Psoas muscle (tissue), 8 donors: ENCODE data around the gene RNU6-9. TPM values are rescaled to one million over a fixed set of nuclear protein-coding genes. Genes with fewer than 3 reads are reported as not detected.

Experiments used
- ATAC-seq, 4 donors: fragments of 200-7000 bp; cut with Tn5 transposase; one replicate each; pipeline ENCODE4 v1.9.1; 2020; ENCODE audit warnings: moderate library complexity in 3 of 4, mild to moderate bottlenecking in 2 of 4
- DNase-seq, 2 donors: peaks; one replicate each; pipeline ENCODE4 v3.0.0-alpha.2; 2020
- H3K27ac ChIP-seq: fragments of 200-600 bp; one replicate; pipeline ENCODE4 v1.8.0; 2022
- H3K27me3 ChIP-seq, 3 donors: fragments of 200-600 bp in 1 of 3; one replicate each; pipeline versions ENCODE4 v1.6.1 to v1.8.0; 2013 to 2022; ENCODE audit warnings: low read length in 2 of 3, mild to moderate bottlenecking in 2 of 3, moderate library complexity in 1 of 3; ENCODE audit not compliant: insufficient read depth in 3 of 3
- H3K36me3 ChIP-seq, 2 donors: fragments of 200-600 bp in 1 of 2; one replicate each; pipeline versions ENCODE4 v1.6.1 to v1.8.0; 2013 to 2022; ENCODE audit warnings: low read depth in 1 of 2, mild to moderate bottlenecking in 1 of 2, moderate library complexity in 1 of 2; ENCODE audit not compliant: insufficient read depth in 1 of 2
- H3K4me1 ChIP-seq: fragments of 200-600 bp; one replicate; pipeline ENCODE4 v1.8.0; 2022
- H3K4me3 ChIP-seq: fragments of 200-600 bp; one replicate; pipeline ENCODE4 v1.8.0; 2022; ENCODE audit warnings: mild to moderate bottlenecking
- H3K9me3 ChIP-seq: fragments of 200-600 bp; one replicate; pipeline ENCODE4 v1.8.0; 2022
- CTCF ChIP-seq: fragments of 200-600 bp; IDR thresholded peaks from one replicate; pipeline ENCODE4 v1.8.0; 2022; ENCODE audit warnings: antibody characterized with exemption
- WGBS, 3 donors: extraction: QIAGEN DNeasy Blood & Tissue Kit; methylation state at CpG; one replicate each; pipeline versions ENCODE4 v1.1.6 to v1.1.7; 2013; 5-methylcytosine and 5-hydroxymethylcytosine counted together
- intact Hi-C, 2 donors: fragments of 100-400 bp; cut with DNase I; formaldehyde crosslinking; loops; one replicate each; pipeline versions ENCODE4 v1.11.0 to v1.14.2; 2022
- polyA plus RNA-seq, 3 donors: library from polyadenylated mRNA; stranded (reverse); fragments of 200-250 nt; gene quantifications; one replicate each; pipeline ENCODE4 v1.2.3, GENCODE V29; 2013
- total RNA-seq, 4 donors: library from RNA; stranded (reverse); fragmentation: NEBNext Ultra II Directional in 2 of 4; extraction: Animal tissue kit (Norgen Biotek cat#: 25700) in 2 of 4; gene quantifications; one replicate each; pipeline versions ENCODE4 v1.2.1 to v1.2.4, GENCODE V29; 2021 to 2023
- donor health status: healthy with polysubstance abuse.
- donor health status: DM: no; HTN: no; CAD: no; lungs with moderate emphysema.
- donor health status: Bipolar disorder and iron deficiency.
- donor health status: healthy.
- donor health status: DM: yes; HTN: yes; CAD: no.
- donor health status: DM: no; HTN: no; CAD: no.
- donor health status: DM: no; HTN: no; CAD: no.
- donor health status: DM: yes; HTN: yes; CAD: no.

The RNU6-9 gene
- total and polyA plus RNA-seq, 7 donors, result not detected

GRCh38 chr19:931860-932647 lies 38.8 kb downstream of the RNU6-9 start:
- TF ChIP-seq CTCF, result no peak
- no peak for ATAC-seq
- intact Hi-C loops, result no loop called here

DNA sequence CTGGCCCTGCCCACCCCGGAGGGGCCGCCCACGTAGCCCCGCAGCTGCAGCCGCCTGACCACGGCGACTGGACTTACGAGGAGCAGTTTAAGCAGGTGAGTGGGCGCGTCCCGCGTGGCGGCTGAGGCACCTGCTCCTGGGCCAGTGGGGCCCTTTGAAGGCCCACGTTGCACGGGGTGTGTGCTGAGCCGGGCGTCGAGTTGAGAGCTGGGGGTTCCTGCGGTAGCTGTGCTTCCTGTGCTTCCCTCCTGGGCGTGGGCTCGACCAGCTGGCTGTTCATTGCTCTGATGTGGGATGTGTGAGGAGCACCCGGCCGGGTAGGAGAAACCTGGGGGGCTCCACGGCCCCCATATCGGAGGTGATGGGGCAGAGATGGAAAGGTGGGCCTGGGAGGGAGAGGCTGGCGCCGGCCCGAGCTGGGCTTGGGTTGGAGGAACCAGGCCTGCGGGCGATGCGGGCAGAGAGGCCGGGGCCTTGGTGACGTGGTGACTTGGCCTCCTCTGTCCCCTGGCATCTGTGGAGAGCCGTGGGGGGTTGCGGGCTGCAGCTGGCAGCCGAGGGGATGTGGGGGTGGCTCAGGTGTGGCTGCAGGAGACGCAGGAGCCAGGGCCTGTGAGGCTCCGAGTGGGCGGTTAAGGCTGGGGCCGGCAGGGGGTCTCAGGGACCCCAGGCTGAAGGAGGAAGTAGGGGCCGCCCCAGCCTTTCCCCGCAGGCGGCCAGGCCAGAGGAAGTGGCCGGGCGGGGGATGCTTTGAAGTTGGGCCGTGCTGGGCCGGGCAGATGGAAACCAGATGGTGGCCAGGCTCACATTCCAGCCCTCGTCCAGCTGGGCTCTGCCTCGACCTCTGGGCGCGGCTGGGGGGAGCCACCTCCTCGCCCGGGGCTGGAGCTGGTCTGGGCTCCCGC lies 39.6 kb downstream of the RNU6-9 start:
- H3K4me3 ChIP-seq, result peak overlapping the region; percentile 18
- 28 to 34% (median 33%) methylated on average over 42 to 54 of the region's 54 CpGs for WGBS, 3 donors
- intact Hi-C loops, result no loop called here
- no peaks in the 10 kb centered on the region for H3K36me3 ChIP-seq
- H3K4me1 ChIP-seq, result peaks cover 27% of the 10 kb centered on the region
- no peaks in the 10 kb centered on the region for H3K27me3 ChIP-seq
- ATAC-seq, result peak in 3 of 4 donors; percentile 30 to 48 (median 35)
- TF ChIP-seq CTCF, result no peak
- peak overlapping the region; percentile 30 for H3K27ac ChIP-seq
- H3K9me3 ChIP-seq, result no peaks in the 10 kb centered on the region
- peak; percentile 83 to 86 for DNase-seq

More at GRCh38 chr19:931860-932647, 38.8 kb downstream of the RNU6-9 start:
- no peaks in the 10 kb centered on the region for H3K27me3 ChIP-seq
- no peak overlapping the region for H3K27ac ChIP-seq
- no peaks in the 10 kb centered on the region for H3K36me3 ChIP-seq
- 85 to 89% (median 89%) methylated on average over 29 to 32 of the region's 32 CpGs for WGBS, 3 donors
- DNase-seq, result no peak
- no peaks in the 10 kb centered on the region for H3K9me3 ChIP-seq
- H3K4me1 ChIP-seq, result peaks cover 27% of the 10 kb centered on the region
- no peak overlapping the region for H3K4me3 ChIP-seq

GRCh38 chr19:933553-933882 lies 40.2 kb downstream of the RNU6-9 start:
- Histone ChIP-seq H3K4me3 (peak overlapping the region; percentile 18), H3K27ac (no peak overlapping the region), H3K4me1 (peaks cover 27% of the 10 kb centered on the region), H3K27me3 (no peaks in the 10 kb centered on the region), H3K9me3 (no peaks in the 10 kb centered on the region), H3K36me3 (no peaks in the 10 kb centered on the region)
- DNase-seq (no peak), ATAC-seq (no peak)
- TF ChIP-seq CTCF, result no peak
- intact Hi-C loops, result no loop called here
- WGBS, 3 donors, result 20 to 29% (median 21%) methylated on average over 9 to 14 of the region's 14 CpGs

DNA sequence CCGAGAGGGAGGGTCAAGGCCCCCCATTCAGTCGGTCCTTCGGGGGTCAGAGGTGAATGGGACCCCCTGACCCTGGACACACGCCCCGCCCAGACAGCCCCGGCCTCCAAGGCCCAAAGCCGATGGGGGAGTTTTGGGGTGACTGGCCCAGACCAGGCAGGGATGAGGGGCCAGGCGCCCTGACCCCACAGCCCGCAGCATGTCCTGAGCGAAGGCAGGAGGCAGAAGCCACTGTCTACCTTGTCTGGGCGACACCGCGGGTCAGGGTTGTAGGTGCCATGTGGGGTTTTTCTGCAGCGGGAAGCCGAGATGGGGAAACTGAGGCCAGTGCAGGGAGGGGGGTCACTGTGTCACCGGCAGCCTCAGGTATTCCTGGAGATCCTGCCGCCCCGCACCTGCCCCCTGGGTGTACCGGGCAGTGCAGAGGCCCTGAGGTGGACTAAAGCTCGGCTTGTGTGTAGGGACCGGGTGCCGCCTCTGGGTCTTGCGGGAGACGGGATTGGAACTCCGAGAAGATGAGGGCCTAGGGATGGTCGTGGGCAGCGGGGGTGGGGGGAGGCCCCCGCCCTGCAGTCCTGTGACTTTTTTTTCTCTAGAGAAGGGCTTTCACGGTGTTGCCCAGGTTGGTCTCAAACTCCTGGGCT lies 41.0 kb downstream of the RNU6-9 start:
- Histone ChIP-seq H3K27me3 (no peaks in the 10 kb centered on the region), H3K4me3 (peak overlapping the region; percentile 16), H3K9me3 (no peaks in the 10 kb centered on the region), H3K36me3 (no peaks in the 10 kb centered on the region), H3K27ac (peak overlapping the region; percentile 81), H3K4me1 (peaks cover 27% of the 10 kb centered on the region)
- TF ChIP-seq CTCF, result no peak
- WGBS, 3 donors, result 53 to 65% (median 57%) methylated on average over 27 to 29 of the region's 29 CpGs
- DNase-seq (no peak), ATAC-seq (peak; percentile 2 to 10 (median 4))
- intact Hi-C loops, result no loop called here
